GM13977 (cell line): ENCODE results near the gene DLEC1.

Experiments used
- DNase-seq: peaks from one replicate; pipeline ENCODE4 v3.0.0; 2012; ENCODE audit warnings: low spot score
- CTCF ChIP-seq: IDR thresholded peaks from 2 replicates; pipeline ENCODE4 v1.5.1; 2012; ENCODE audit warnings: mild to moderate bottlenecking, control low read depth; ENCODE audit not compliant: insufficient read depth; ENCODE audit errors: extremely low read depth, missing control alignments
- in situ Hi-C: fragments of 300-500 bp; cut with MboI; formaldehyde crosslinking; loops from one replicate; pipeline ENCODE4 v1.12.0; 2022; ENCODE audit warnings: low sequenced_read_pairs, low pct_unique_long_range_greater_than_20kb, mixed read lengths, inconsistent platforms; ENCODE audit not compliant: unreplicated experiment

Gene DLEC1

GRCh38 chr3:38038447-38038911, 529 bp upstream of the DLEC1 start:
- in situ Hi-C loops = no loop called here
- no peak for DNase-seq
- TF ChIP-seq CTCF = no peak

DNA sequence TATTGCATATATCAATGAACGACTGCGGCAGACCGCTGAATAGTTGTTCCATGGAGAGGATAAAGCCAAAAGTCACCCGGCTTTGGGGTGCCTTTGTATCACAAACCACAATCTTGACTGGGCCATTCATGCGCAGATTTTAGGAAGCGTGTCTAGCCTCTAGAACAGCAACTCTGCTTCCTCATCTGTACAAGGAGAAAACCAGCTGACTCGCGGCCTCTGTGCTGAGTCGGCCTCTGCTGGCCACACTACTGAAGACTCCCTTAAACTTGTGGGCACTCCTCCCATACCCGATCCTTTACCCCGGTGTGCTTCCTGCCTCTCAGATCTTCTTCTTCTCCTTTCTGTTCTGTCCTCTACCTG, 872 bp downstream of the DLEC1 start:
- in situ Hi-C loops = no loop called here
- DNase-seq = no peak

DNA sequence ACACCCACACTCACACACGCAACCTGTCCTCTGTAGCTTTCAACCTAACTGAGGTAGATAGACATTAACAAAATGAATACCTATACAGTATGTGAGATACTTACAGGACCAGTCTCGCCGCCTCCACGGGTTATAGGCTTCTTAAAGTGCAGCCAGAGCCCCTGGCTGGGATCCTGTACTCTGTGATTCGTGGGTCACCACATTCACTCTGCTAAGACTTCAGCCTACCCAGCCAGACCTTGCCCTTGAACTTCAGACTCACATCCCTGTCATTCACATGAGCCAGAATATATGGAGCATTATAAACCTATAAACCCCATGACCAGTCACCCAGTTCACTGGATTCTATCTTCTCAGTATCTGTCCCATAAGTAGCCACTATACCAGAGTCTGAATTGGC, 1.4 kb downstream of the DLEC1 start:
- no peak for TF ChIP-seq CTCF
- DNase-seq = no peak
- in situ Hi-C loops = no loop called here

More for the DNA sequence above, 872 bp downstream of the DLEC1 start:
- TF ChIP-seq CTCF = peak; percentile 26

- no peak for DNase-seq
- in situ Hi-C loops = no loop called here
- TF ChIP-seq CTCF = no peak
Observed at GRCh38 chr3:38043486-38043885, 4.5 kb downstream of the DLEC1 start.

- TF ChIP-seq CTCF = no peak
- no peak for DNase-seq
- in situ Hi-C loops = no loop called here
Observed at GRCh38 chr3:38046027-38046426, 7.0 kb downstream of the DLEC1 start.

DNA sequence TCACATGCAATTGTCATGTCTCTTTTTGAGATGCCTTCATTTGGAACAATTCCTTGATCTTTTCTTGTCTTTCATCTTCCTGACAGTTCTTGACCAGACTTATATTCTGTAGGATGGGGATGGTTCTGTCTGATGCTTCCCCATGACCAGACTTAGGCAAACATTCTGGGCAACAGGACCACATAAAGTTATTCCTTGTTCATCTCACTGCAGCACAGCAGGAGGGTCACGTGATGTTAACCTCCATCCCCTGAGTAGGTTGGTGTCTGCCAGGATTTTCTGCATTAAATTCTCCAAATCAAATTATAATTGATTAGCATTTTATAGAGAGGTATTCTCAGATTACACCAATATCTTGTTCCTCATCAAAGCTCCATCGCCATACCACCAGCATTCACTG, 7.8 kb downstream of the DLEC1 start:
- in situ Hi-C loops = no loop called here
- DNase-seq = no peak

More for the DNA sequence above, 7.8 kb downstream of the DLEC1 start:
- TF ChIP-seq CTCF = no peak
